ENCODE results near the gene CCDC171. TPM values are rescaled to one million over a fixed set of nuclear protein-coding genes. Genes with fewer than 3 reads are reported as not detected.

CCDC171 gene
- total and polyA plus RNA-seq, 2 of the 13 experiments (the other 11 are each of a cell fraction or from before 2014, with no cell fraction given), result 0.95 to 2.5 TPM

GRCh38 chr9:15525958-15526357 is 26.9 kb upstream of the CCDC171 start:
- H3K9me3 ChIP-seq (ENCODE audit: low read length), result no peaks in the 10 kb centered on the region
- no peaks in the 10 kb centered on the region for H3K4me1 ChIP-seq (ENCODE audit: insufficient read depth, low read length)
- 70% methylated on average over 2 of the region's 2 CpGs for WGBS (ENCODE audit: low lambda C conversion rate)
- no peak overlapping the region for H3K4me3 ChIP-seq (replicated peaks in 1 of 3; ENCODE audit: insufficient read depth in 1 of 3, low read depth in 2 of 3, low read length in 3 of 3)
- DNase-seq (ENCODE audit: low spot score) (no peak), FAIRE-seq (no peak), ATAC-seq (no peak)
- BruUV-seq (replicated peaks), result no TSS peak
- no peaks in the 10 kb centered on the region for H3K36me3 ChIP-seq (replicated peaks in 1 of 2; ENCODE audit: control insufficient read depth in 1 of 2, insufficient read depth in 2 of 2, low read length in 2 of 2)
- H3K79me2 ChIP-seq (ENCODE audit: insufficient read depth, low read length), result no peaks in the 10 kb centered on the region
- H3K27me3 ChIP-seq (ENCODE audit: control insufficient read depth in 1 of 2, insufficient read depth in 2 of 2, low read length in 2 of 2), result peaks cover 1 to 3% of the 10 kb centered on the region in 2 experiments; a peak in 1 of 5 replicates
- intact Hi-C loops (cut with micrococcal nuclease; ENCODE audit: unreplicated experiment), result no loop called here
- no peak overlapping the region for H3K27ac ChIP-seq (ENCODE audit: extremely low read length, insufficient read depth, low read length)
- no peaks in the 10 kb centered on the region for H4K20me1 ChIP-seq (ENCODE audit: insufficient read depth, low read length)
- no peak overlapping the region for H3K9ac ChIP-seq (ENCODE audit: insufficient read depth, low read depth, low read length)
- in situ Hi-C loops (cut with HindIII; ENCODE audit: extremely low pct_ligation_motif_present, low pct_unique_long_range_greater_than_20kb), result no loop called here
- no peak overlapping the region for H3K4me2 ChIP-seq (ENCODE audit: low read depth, low read length)
- no peak overlapping the region for H2AFZ ChIP-seq (ENCODE audit: low read length)
- POLR2A ChIA-PET, result no interaction called here
- TF ChIP-seq IKZF4 (CRISPR knock-in tag; IDR thresholded peaks at IDR 0.05; ENCODE audit: borderline replicate concordance, low read depth, not compliant biosample characterization) (no peak), POLR2AphosphoS2 (IDR thresholded peaks at IDR 0.05; ENCODE audit: low read depth, low read length) (no peak), HOXD1 (CRISPR knock-in tag; IDR thresholded peaks at IDR 0.05) (no peak), ZNF432 (CRISPR knock-in tag; IDR thresholded peaks at IDR 0.05; ENCODE audit: borderline replicate concordance) (no peak), ZNF18 (CRISPR knock-in tag; IDR thresholded peaks at IDR 0.05; ENCODE audit: insufficient replicate concordance) (no peak), ZNF747 (CRISPR knock-in tag; IDR thresholded peaks at IDR 0.05; ENCODE audit: borderline replicate concordance) (no peak), IRX3 (CRISPR knock-in tag; IDR thresholded peaks at IDR 0.05; ENCODE audit: borderline replicate concordance, low read depth) (no peak), CBX1 (IDR thresholded peaks at IDR 0.05; ENCODE audit: low read depth) (no peak), FOXA1 (IDR thresholded peaks at IDR 0.05) (no peak), FOXA1 (CRISPR knock-in tag; IDR thresholded peaks at IDR 0.05) (no peak), SMAD3 (CRISPR knock-in tag; IDR thresholded peaks at IDR 0.05) (no peak), YY1 (IDR thresholded peaks at IDR 0.05; ENCODE audit: insufficient read depth, insufficient replicate concordance, low read depth, low read length) (no peak), KAT7 (CRISPR knock-in tag; IDR thresholded peaks at IDR 0.05; ENCODE audit: borderline replicate concordance) (no peak), RARA (CRISPR knock-in tag; IDR thresholded peaks at IDR 0.05) (no peak), ZNF3 (CRISPR knock-in tag; IDR thresholded peaks at IDR 0.05) (no peak), ZNF607 (CRISPR knock-in tag; IDR thresholded peaks at IDR 0.05; ENCODE audit: borderline replicate concordance) (no peak), CENPT (CRISPR knock-in tag; IDR thresholded peaks at IDR 0.05; ENCODE audit: low read depth) (no peak), ZNF446 (CRISPR knock-in tag; IDR thresholded peaks at IDR 0.05) (no peak)
- CTCF ChIA-PET (ENCODE audit: low intra/inter-chr PET ratio, low total read pairs), result no interaction called here

Measured in HepG2 (cell line).